A549 (cell line): ENCODE measurements around the gene FUOM. TPM values are rescaled to one million over a fixed set of nuclear protein-coding genes. Genes with fewer than 3 reads are reported as not detected.

ENCODE experiments used
- ATAC-seq, 2 experiments: fragments of 200-7000 bp in 1 of 2; fragments of >200 bp in 1 of 2; cut with Nextera tagmentation in 1 of 2; cut with Tn5 transposase in 1 of 2; 3 replicates each; pipeline versions ENCODE4 v1.8.0 to v1.9.1; 2018 to 2020; ENCODE audit warnings: mild to moderate bottlenecking in 1 of 2, moderate library complexity in 1 of 2
- CTCF ChIA-PET: fragments of 300-600 bp; sonication (Branson Sonifier 250); formaldehyde crosslinking; extraction: SDS; loops from one replicate; lab custom pipeline; 2021; ENCODE audit warnings: antibody characterized with exemption, inconsistent platforms; lab: Yijun Ruan, JAX
- POLR2A ChIA-PET: fragments of 350-600 bp; formaldehyde crosslinking; extraction: SDS; loops from one replicate; lab custom pipeline; 2021; ENCODE audit warnings: antibody characterized with exemption, inconsistent platforms; lab: Yijun Ruan, JAX
- DNase-seq, 2 experiments: peaks; one replicate each; pipeline versions ENCODE4 v3.0.0 to v3.0.0-alpha.2; 2011 to 2016; ENCODE audit warnings: low read depth in 1 of 2, low spot score in 1 of 2
- FAIRE-seq: peaks from 2 replicates; lab custom pipeline; 2011; peaks lifted over from hg19 to GRCh38; lab: Jason Lieb, UNC
- H3K27ac ChIP-seq, 2 experiments: fragments of >200 bp; sonication (Bioruptor Twin); formaldehyde crosslinking; 3 replicates each; pipeline ENCODE4 v1.5.1; 2016 to 2017
- H3K4me1 ChIP-seq: fragments of >200 bp; sonication (Bioruptor Twin); formaldehyde crosslinking; 3 replicates; pipeline ENCODE4 v1.6.1; 2016
- H3K4me2 ChIP-seq: fragments of >200 bp; sonication (Bioruptor Twin); formaldehyde crosslinking; 3 replicates; pipeline ENCODE4 v1.6.1; 2016
- H3K4me3 ChIP-seq: fragments of >200 bp; sonication (Bioruptor Twin); formaldehyde crosslinking; 3 replicates; pipeline ENCODE4 v1.5.1; 2016
- H3K9me3 ChIP-seq: fragments of >200 bp; sonication (Bioruptor Twin); formaldehyde crosslinking; 3 replicates; pipeline ENCODE4 v1.6.1; 2016
- CBX2 ChIP-seq: fragments of 200-600 bp; sonication (generic); IDR thresholded peaks from 2 replicates; pipeline ENCODE4 v1.6.1; 2016; ENCODE audit warnings: low read depth, mild to moderate bottlenecking, borderline replicate concordance
- EHF ChIP-seq: fragments of 250-450 bp; sonication (Bioruptor Pico); IDR thresholded peaks from 2 replicates; pipeline ENCODE4 v1.5.0; 2020; ENCODE audit warnings: mild to moderate bottlenecking
- FOSL2 ChIP-seq, 2 experiments: fragments of 450-650 bp in 1 of 2; fragments of >200 bp in 1 of 2; sonication (Bioruptor Twin) in 1 of 2; formaldehyde crosslinking; IDR thresholded peaks; 2 replicates each; pipeline versions ENCODE4 v1.5.0 to v1.6.1; 2016 to 2020; ENCODE audit warnings: mild to moderate bottlenecking in 1 of 2, moderate library complexity in 1 of 2
- FOXS1 ChIP-seq: fragments of 250-450 bp; sonication (Bioruptor Pico); IDR thresholded peaks from 2 replicates; pipeline ENCODE4 v1.5.0; 2020; ENCODE audit warnings: mild to moderate bottlenecking, moderate library complexity
- HOXB5 ChIP-seq: fragments of 250-450 bp; sonication (Bioruptor Pico); IDR thresholded peaks from 2 replicates; pipeline ENCODE4 v1.5.0; 2020; ENCODE audit warnings: mild to moderate bottlenecking, moderate library complexity
- KDM1A ChIP-seq: fragments of 200-600 bp; sonication (generic); IDR thresholded peaks from 2 replicates; pipeline ENCODE4 v1.6.1; 2016; ENCODE audit warnings: low read depth, mild to moderate bottlenecking
- KDM5A ChIP-seq: fragments of 200-600 bp; sonication (generic); IDR thresholded peaks from 2 replicates; pipeline ENCODE4 v1.6.1; 2016; ENCODE audit warnings: antibody characterized with exemption, mild to moderate bottlenecking
- MAX ChIP-seq: IDR thresholded peaks from 2 replicates; pipeline ENCODE4 v1.6.1; 2012
- MAZ ChIP-seq: fragments of 150-350 bp; IDR thresholded peaks from 2 replicates; pipeline ENCODE4 v1.6.1; 2014; ENCODE audit warnings: antibody characterized with exemption, low read depth, low read length, borderline replicate concordance
- MYC ChIP-seq: IDR thresholded peaks from 2 replicates; pipeline ENCODE4 v1.6.1; 2012; ENCODE audit warnings: mild to moderate bottlenecking, inconsistent platforms, low read length, improper control_type of control experiment, borderline replicate concordance
- NFE2L2 ChIP-seq: fragments of 150-350 bp; conservative IDR thresholded peaks from 2 replicates; pipeline ENCODE4 v1.6.1; 2014; ENCODE audit warnings: low read length
- PHF8 ChIP-seq: fragments of 200-600 bp; sonication (generic); IDR thresholded peaks from 2 replicates; pipeline ENCODE4 v1.6.1; 2016; ENCODE audit warnings: low read depth, mild to moderate bottlenecking, antibody characterized with exemption, moderate library complexity, borderline replicate concordance
- RAD21 ChIP-seq, 2 experiments: fragments of >200 bp in 1 of 2; sonication (Bioruptor Twin) in 1 of 2; formaldehyde crosslinking in 1 of 2; IDR thresholded peaks in 1 of 2; conservative IDR thresholded peaks in 1 of 2; 2 replicates in 1 of 2; 3 replicates in 1 of 2; pipeline ENCODE4 v1.6.1; 2012 to 2018; ENCODE audit warnings: inconsistent platforms in 1 of 2
- RCOR1 ChIP-seq: fragments of 150-350 bp; IDR thresholded peaks from 2 replicates; pipeline ENCODE4 v1.6.1; 2014; ENCODE audit warnings: antibody characterized with exemption, low read length, low read depth
- RNF2 ChIP-seq: fragments of 200-600 bp; sonication (generic); IDR thresholded peaks from 2 replicates; pipeline ENCODE4 v1.6.1; 2016; ENCODE audit warnings: low read depth, mild to moderate bottlenecking, antibody characterized with exemption, moderate library complexity, borderline replicate concordance
- ZC3H11A ChIP-seq: fragments of 450-650 bp; IDR thresholded peaks from 2 replicates; pipeline ENCODE4 v1.6.1; 2014; ENCODE audit warnings: antibody characterized with exemption, mild to moderate bottlenecking
- ZNF302 ChIP-seq: fragments of 250-450 bp; sonication (Bioruptor Pico); IDR thresholded peaks from 2 replicates; pipeline ENCODE4 v1.9.0; 2021; ENCODE audit warnings: inconsistent platforms, mild to moderate bottlenecking, moderate library complexity
- ZSCAN20 ChIP-seq: fragments of 250-450 bp; sonication (Bioruptor Pico); IDR thresholded peaks from 2 replicates; pipeline ENCODE4 v1.8.0; 2022; ENCODE audit warnings: mild to moderate bottlenecking, moderate library complexity
- WGBS: methylation state at CpG from one replicate; pipeline ENCODE4 v1.1.6; 2017; ENCODE audit errors: missing lambda C conversion rate; 5-methylcytosine and 5-hydroxymethylcytosine counted together
- polyA plus RNA-seq, 4 experiments: library from polyadenylated mRNA; depleted of rRNA in 3 of 4; stranded (reverse); fragments of >200 nt; fragmentation: RNase III in 1 of 4; extraction: RNeasy Plus Mini Kit Qiagen cat#74134 plus additional on column Dnase treatment in 1 of 4; gene quantifications; 2 replicates in 3 of 4; 3 replicates in 1 of 4; pipeline ENCODE4 v1.2.3, GENCODE V29; 2011 to 2017
- TF ChIP-seq, protein P1 (sequence below): fragments of 250-450 bp; sonication (Bioruptor Pico); IDR thresholded peaks from 2 replicates; pipeline ENCODE4 v1.5.0; 2020; ENCODE audit warnings: low read depth, mild to moderate bottlenecking, moderate library complexity

FUOM gene
- polyA plus RNA-seq, 2 of the 4 experiments (the other 2 are of a cell fraction) = 6.8 to 8.1 TPM

GRCh38 chr10:133394064-133394663 lies 36.3 kb upstream of the FUOM start, which contains the start of gene MTG1 (continued):
- TF ChIP-seq NFE2L2 = no peak
- peak; percentile 88; the same call in 1 of the 2 replicates for TF ChIP-seq PHF8
- peak; percentile 94 for TF ChIP-seq MAX
- TF ChIP-seq ZC3H11A = no peak

DNA sequence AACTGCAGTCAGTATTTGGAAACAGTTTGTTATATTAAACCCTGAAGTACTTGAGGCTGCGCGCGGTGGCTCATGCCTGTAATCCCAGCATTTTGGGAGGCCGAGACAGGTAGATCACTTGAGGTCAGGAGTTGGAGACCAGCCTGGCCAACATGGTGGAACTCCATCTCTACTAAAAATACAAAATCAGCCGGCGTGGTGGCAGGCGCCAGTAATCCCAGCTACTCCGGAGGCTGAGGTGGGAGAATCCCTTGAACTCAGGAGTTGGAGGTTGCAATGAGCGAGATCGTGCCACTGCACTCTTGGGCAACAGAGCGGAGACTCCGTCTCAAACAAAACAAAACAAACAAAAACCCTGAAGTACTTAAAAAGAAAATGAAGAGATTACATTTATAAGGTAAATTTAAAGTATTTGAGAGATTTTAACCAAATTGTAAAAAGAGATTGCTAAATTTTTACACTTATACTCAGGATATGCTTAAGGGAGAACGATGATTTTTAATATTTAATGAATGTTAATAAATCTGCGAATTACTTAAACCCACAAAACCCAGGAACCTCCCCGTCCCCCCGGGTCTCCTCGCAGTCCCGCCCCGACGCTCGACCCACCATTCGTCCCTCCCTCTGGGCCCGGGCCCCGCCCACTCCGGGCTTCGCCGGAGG lies 35.7 kb upstream of the FUOM start:
- no peak for FAIRE-seq
- Histone ChIP-seq H3K9me3 (no peaks in the 10 kb centered on the region), H3K4me1 (peaks cover 14% of the 10 kb centered on the region; the same call in 2 of the 3 replicates), H3K4me2 (peak overlapping the region; percentile 61), H3K4me3 (peak overlapping the region; percentile 29; the same call in 2 of the 3 replicates), H3K27ac (peak overlapping the region; percentile 58 to 97)
- TF ChIP-seq ZC3H11A (no peak), RNF2 (no peak), KDM5A (no peak), MAX (no peak), ZNF302 (no peak), HOXB5 (CRISPR knock-in tag) (no peak), KDM1A (no peak), FOXS1 (CRISPR knock-in tag) (no peak), RAD21 (conservative IDR thresholded peaks at IDR 0.05 in 1 of 2, IDR thresholded peaks at IDR 0.05 in 1 of 2) (no peak), PHF8 (no peak), EHF (CRISPR knock-in tag) (no peak), RCOR1 (no peak), FOSL2 (IDR thresholded peaks at IDR 0.05) (no peak), FOSL2 (CRISPR knock-in tag; IDR thresholded peaks at IDR 0.05) (no peak)
- TF ChIP-seq, protein P1, sequence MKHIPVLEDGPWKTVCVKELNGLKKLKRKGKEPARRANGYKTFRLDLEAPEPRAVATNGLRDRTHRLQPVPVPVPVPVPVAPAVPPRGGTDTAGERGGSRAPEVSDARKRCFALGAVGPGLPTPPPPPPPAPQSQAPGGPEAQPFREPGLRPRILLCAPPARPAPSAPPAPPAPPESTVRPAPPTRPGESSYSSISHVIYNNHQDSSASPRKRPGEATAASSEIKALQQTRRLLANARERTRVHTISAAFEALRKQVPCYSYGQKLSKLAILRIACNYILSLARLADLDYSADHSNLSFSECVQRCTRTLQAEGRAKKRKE (CRISPR knock-in tag) = no peak
- 34% methylated on average over 27 of the region's 27 CpGs for WGBS
- no peak for ATAC-seq
- ChIA-PET CTCF (interaction anchor here (0.6 to 1.9 kb wide), 4 partner anchors 17 to 65 kb away, joined by 3 to 6 read pairs (median 4); no protein-coding TSS in a partner anchor), POLR2A (no interaction called here)
- DNase-seq = no peak

- POLR2A ChIA-PET = no interaction called here
Measured at GRCh38 chr10:133391761-133392518, 34.1 kb upstream of the FUOM start.

More at GRCh38 chr10:133391761-133392518, 34.1 kb upstream of the FUOM start:
- no peak for FAIRE-seq
- Histone ChIP-seq H3K27ac (no peak overlapping the region), H3K9me3 (no peaks in the 10 kb centered on the region), H3K4me1 (peaks cover 14% of the 10 kb centered on the region; the same call in 2 of the 3 replicates), H3K4me2 (no peak overlapping the region), H3K4me3 (no peak overlapping the region)
- no peak for DNase-seq
- no peak for ATAC-seq
- TF ChIP-seq MYC = no peak
- TF ChIP-seq ZSCAN20 (CRISPR knock-in tag) = no peak
- TF ChIP-seq FOSL2 (IDR thresholded peaks at IDR 0.05) = no peak
- TF ChIP-seq FOSL2 (CRISPR knock-in tag; IDR thresholded peaks at IDR 0.05) = no peak
- TF ChIP-seq CBX2 = no peak
- TF ChIP-seq MAX = no peak
- no peak for TF ChIP-seq MAZ
- CTCF ChIA-PET = interaction anchor here (0.7 to 3.0 kb wide), 3 partner anchors 62 to 84 kb away, joined by 3 to 15 read pairs (median 5); no protein-coding TSS in a partner anchor
- WGBS = 85% methylated on average over 8 of the region's 12 CpGs
